SU-DHL-6 (cell line): Measurements from ENCODE around the gene ATG4A.

Source experiments
- H2AFZ ChIP-seq: fragments of 200-600 bp; sonication (generic); 2 replicates; pipeline ENCODE4 v1.6.1; 2014; ENCODE audit warnings: low read depth, mild to moderate bottlenecking, moderate library complexity, mixed read lengths, antibody characterized with exemption, low read length; ENCODE audit not compliant: severe bottlenecking
- H3F3A ChIP-seq: fragments of 200-600 bp; shearing (Covaris generic); 2 replicates; pipeline ENCODE4 v1.6.0; 2016; ENCODE audit warnings: antibody characterized with exemption, mild to moderate bottlenecking; ENCODE audit not compliant: insufficient read depth
- H3K27ac ChIP-seq: fragments of 200-600 bp; sonication (generic); 2 replicates; pipeline ENCODE4 v1.5.1; 2016; ENCODE audit warnings: low read depth, mild to moderate bottlenecking, low read length, moderate library complexity, mixed read lengths
- H3K27me3 ChIP-seq: fragments of 200-600 bp; sonication (generic), shearing (Covaris generic); 2 replicates; pipeline ENCODE4 v1.6.0; 2014; ENCODE audit warnings: mild to moderate bottlenecking, low read length
- H3K36me3 ChIP-seq: fragments of 200-600 bp; sonication (generic); 2 replicates; pipeline ENCODE4 v1.6.1; 2014; ENCODE audit warnings: mild to moderate bottlenecking, low read length, mixed read lengths
- H3K4me2 ChIP-seq: fragments of 300-600, 200-600 bp; shearing (Covaris generic), sonication (generic); 2 replicates; pipeline ENCODE4 v1.6.0; 2014; ENCODE audit warnings: low read length, low read depth, mild to moderate bottlenecking; ENCODE audit not compliant: poor library complexity, severe bottlenecking
- H3K4me3 ChIP-seq: fragments of 200-600 bp; sonication (generic); 2 replicates; pipeline ENCODE4 v1.5.1; 2014; ENCODE audit warnings: antibody characterized with exemption, low read length, mild to moderate bottlenecking, mixed read lengths; ENCODE audit not compliant: insufficient read depth, poor library complexity, severe bottlenecking
- H3K79me2 ChIP-seq: fragments of 200-600 bp; sonication (generic); 2 replicates; pipeline ENCODE4 v1.6.1; 2014; ENCODE audit warnings: mild to moderate bottlenecking, low read length, moderate library complexity; ENCODE audit not compliant: insufficient read depth
- H3K9ac ChIP-seq: fragments of 200-600 bp; sonication (generic); 2 replicates; pipeline ENCODE4 v1.7.0; 2014; ENCODE audit warnings: mild to moderate bottlenecking, low read length
- H3K9me2 ChIP-seq: fragments of 200-600 bp; sonication (generic); replicated peaks from 2 replicates; pipeline ENCODE4 v1.6.1; 2014; ENCODE audit warnings: low read length; ENCODE audit not compliant: insufficient read depth
- H3K9me3 ChIP-seq: fragments of 200-600 bp; sonication (generic); 2 replicates; pipeline ENCODE4 v1.6.1; 2014; ENCODE audit warnings: low read length, mixed read lengths; ENCODE audit not compliant: insufficient read depth
- H4K20me1 ChIP-seq: fragments of 200-600 bp; sonication (generic); 2 replicates; pipeline ENCODE4 v1.6.1; 2014; ENCODE audit warnings: low read depth, mild to moderate bottlenecking, antibody characterized with exemption, low read length, moderate library complexity, mixed read lengths
- CTCF ChIP-seq: fragments of 200-600 bp; sonication (generic); IDR thresholded peaks from one replicate; pipeline ENCODE4 v1.5.1; 2017; ENCODE audit warnings: antibody characterized with exemption, mild to moderate bottlenecking, low read length, moderate library complexity; ENCODE audit not compliant: insufficient read depth, poor library complexity, severe bottlenecking
- EZH2phosphoT487 ChIP-seq: fragments of 200-600 bp; sonication (generic), shearing (Covaris generic); conservative IDR thresholded peaks from 2 replicates; pipeline ENCODE4 v1.6.1; 2018; ENCODE audit warnings: mild to moderate bottlenecking, antibody characterized with exemption, low read length, moderate library complexity, mixed read lengths

The ATG4A gene

GRCh38 chrX:108072746-108073145 is 18.8 kb upstream of the ATG4A start:
- no peak overlapping the region for H2AFZ ChIP-seq

DNA sequence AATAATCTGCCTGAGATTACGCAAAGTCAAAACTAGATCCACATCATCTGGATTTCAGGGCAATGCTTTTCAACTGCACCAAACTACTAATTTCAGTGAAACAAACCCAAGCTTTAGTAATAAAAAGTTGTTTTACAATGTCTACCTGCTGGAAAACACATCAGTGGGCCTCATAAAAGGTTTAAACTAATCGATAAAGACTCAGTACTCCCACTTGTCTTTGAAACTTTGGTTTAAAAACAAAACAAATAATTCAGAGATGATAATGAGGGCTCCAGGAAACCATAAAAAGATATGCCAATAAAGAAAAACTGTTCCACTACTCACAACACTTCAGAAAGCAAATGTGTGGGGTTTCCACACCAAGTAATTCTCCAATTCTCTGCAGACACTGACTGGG is 10.5 kb upstream of the ATG4A start:
- Histone ChIP-seq H3K79me2 (no peaks in the 10 kb centered on the region), H3K9ac (no peak overlapping the region), H3K9me2 (no peaks in the 10 kb centered on the region), H3K27ac (no peak overlapping the region), H3K9me3 (no peaks in the 10 kb centered on the region), H3K4me3 (no peak overlapping the region), H3K4me2 (no peak overlapping the region), H3F3A (no peaks in the 10 kb centered on the region), H3K36me3 (no peaks in the 10 kb centered on the region), H2AFZ (no peak overlapping the region), H3K27me3 (no peaks in the 10 kb centered on the region), H4K20me1 (no peaks in the 10 kb centered on the region)
- TF ChIP-seq CTCF (no peak), EZH2phosphoT487 (no peak)

More at GRCh38 chrX:108072746-108073145, 18.8 kb upstream of the ATG4A start:
- no peaks in the 10 kb centered on the region for H3K27me3 ChIP-seq
- H3K9ac ChIP-seq: no peak overlapping the region
- H3K9me3 ChIP-seq: no peaks in the 10 kb centered on the region
- H3K79me2 ChIP-seq: no peaks in the 10 kb centered on the region
- no peaks in the 10 kb centered on the region for H4K20me1 ChIP-seq
- no peak overlapping the region for H3K4me3 ChIP-seq
- H3F3A ChIP-seq: no peaks in the 10 kb centered on the region
- H3K9me2 ChIP-seq: no peaks in the 10 kb centered on the region
- H3K27ac ChIP-seq: no peak overlapping the region
- TF ChIP-seq CTCF: no peak
- no peak for TF ChIP-seq EZH2phosphoT487
- H3K36me3 ChIP-seq: no peaks in the 10 kb centered on the region
- H3K4me2 ChIP-seq: no peak overlapping the region

- Histone ChIP-seq H3K4me2 (no peak overlapping the region), H3K9me3 (no peaks in the 10 kb centered on the region), H4K20me1 (no peaks in the 10 kb centered on the region), H3K27me3 (no peaks in the 10 kb centered on the region), H3K4me3 (no peak overlapping the region), H3K36me3 (no peaks in the 10 kb centered on the region), H3K27ac (no peak overlapping the region), H2AFZ (no peak overlapping the region), H3K9me2 (no peaks in the 10 kb centered on the region), H3F3A (no peaks in the 10 kb centered on the region), H3K79me2 (peaks cover 13% of the 10 kb centered on the region), H3K9ac (no peak overlapping the region)
- TF ChIP-seq CTCF (no peak), EZH2phosphoT487 (no peak)
Observed at GRCh38 chrX:108087792-108088191, 3.8 kb upstream of the ATG4A start.

DNA sequence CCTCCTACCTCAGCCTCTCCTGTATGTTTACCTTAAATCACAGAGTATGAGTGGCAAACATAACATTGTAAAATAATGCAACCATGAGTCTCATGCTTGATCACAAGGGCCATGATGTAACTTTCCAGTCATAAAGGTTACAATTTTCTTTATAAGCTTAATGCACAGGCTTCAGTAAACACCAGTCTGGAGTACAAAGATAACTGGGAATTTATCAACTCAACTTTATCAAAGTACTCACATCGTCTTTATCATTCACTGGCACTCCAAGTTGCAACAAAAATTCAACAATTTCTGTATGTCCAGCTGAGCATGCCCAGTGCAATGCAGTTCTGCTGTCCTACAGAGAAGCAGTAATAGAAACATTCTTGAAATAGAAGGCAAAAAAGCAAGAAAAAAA is 3.1 kb upstream of the ATG4A start:
- Histone ChIP-seq H3F3A (no peaks in the 10 kb centered on the region), H3K79me2 (peaks cover 20% of the 10 kb centered on the region), H3K9me2 (no peaks in the 10 kb centered on the region), H3K4me3 (no peak overlapping the region), H3K36me3 (no peaks in the 10 kb centered on the region), H3K9ac (no peak overlapping the region), H2AFZ (no peak overlapping the region), H3K9me3 (no peaks in the 10 kb centered on the region), H4K20me1 (no peaks in the 10 kb centered on the region), H3K27ac (no peak overlapping the region), H3K27me3 (no peaks in the 10 kb centered on the region), H3K4me2 (no peak overlapping the region)
- no peak for TF ChIP-seq EZH2phosphoT487
